Sigmoid colon (tissue), 7 donors: Measurements from ENCODE around the gene TLR7. TPM values are rescaled to one million over a fixed set of nuclear protein-coding genes. Genes with fewer than 3 reads are reported as not detected.
A peak's percentile ranks its signal among the peaks of the same experiment; 100 is the strongest.

Experiments
- DNase-seq: peaks from one replicate; pipeline ENCODE4 v3.0.0-alpha.2; 2019
- H3K27ac ChIP-seq, 4 donors: fragments of 200-600 bp; sonication (generic); one replicate each; pipeline ENCODE4 v1.5.1; 2016 to 2019; ENCODE audit warnings: mild to moderate bottlenecking in 1 of 4
- H3K27me3 ChIP-seq, 3 donors: fragments of 200-600 bp; sonication (generic); one replicate each; pipeline ENCODE4 v1.5.1; 2019; ENCODE audit warnings: mild to moderate bottlenecking in 1 of 3
- H3K36me3 ChIP-seq, 4 donors: fragments of 200-600 bp; sonication (generic); one replicate each; pipeline ENCODE4 v1.5.1; 2016 to 2019
- H3K4me1 ChIP-seq, 4 donors: fragments of 200-600 bp; sonication (generic); one replicate each; pipeline ENCODE4 v1.5.1; 2017 to 2019
- H3K4me3 ChIP-seq, 4 donors: fragments of 200-600 bp; sonication (generic); one replicate each; pipeline ENCODE4 v1.5.1; 2017 to 2019; ENCODE audit warnings: mild to moderate bottlenecking in 2 of 4, moderate library complexity in 1 of 4
- H3K9me3 ChIP-seq, 4 donors: fragments of 200-600 bp in 3 of 4; sonication (generic) in 3 of 4; one replicate each; pipeline versions ENCODE4 v1.5.1 to v1.6.1; 2013 to 2019
- EP300 ChIP-seq, 4 donors: sonication (generic); formaldehyde crosslinking; IDR thresholded peaks; one replicate each; pipeline ENCODE4 v1.6.1; 2017; ENCODE audit warnings: antibody characterized with exemption in 4 of 4
- POLR2A ChIP-seq, 2 donors: fragments of 450-650 bp; IDR thresholded peaks; one replicate each; pipeline ENCODE4 v1.6.1; 2016; ENCODE audit warnings: antibody characterized with exemption in 2 of 2, mild to moderate bottlenecking in 2 of 2, moderate library complexity in 2 of 2
- POLR2AphosphoS5 ChIP-seq, 4 donors: sonication (generic); formaldehyde crosslinking; IDR thresholded peaks; one replicate each; pipeline ENCODE4 v1.6.1; 2017; ENCODE audit warnings: antibody characterized with exemption in 4 of 4
- WGBS, 2 donors: extraction: QIAGEN DNeasy Blood & Tissue Kit; methylation state at CpG; one replicate each; pipeline ENCODE4 v1.1.7; 2013; 5-methylcytosine and 5-hydroxymethylcytosine counted together
- intact Hi-C: fragments of 100-400 bp; cut with DNase I; formaldehyde crosslinking; loops from one replicate; pipeline ENCODE4 v1.15.1; 2023
- polyA plus RNA-seq, 3 donors: library from polyadenylated mRNA; stranded (reverse); fragments of 200-250 nt; gene quantifications; one replicate each; pipeline ENCODE4 v1.2.3, GENCODE V29; 2013
- total RNA-seq, 4 donors: library from RNA; depleted of rRNA; stranded (reverse); fragments of >200 nt; gene quantifications; one replicate each; pipeline ENCODE4 v1.1.0, GENCODE V29; 2016
- TF ChIP-seq, protein P1 (sequence below), 4 experiments: fragments of 450-650 bp in 3 of 4; fragments of 200-600 bp in 1 of 4; IDR thresholded peaks; one replicate each; pipeline ENCODE4 v1.5.1; 2016 to 2019; ENCODE audit warnings: antibody characterized with exemption in 4 of 4, mild to moderate bottlenecking in 3 of 4, moderate library complexity in 2 of 4
- donor health status: healthy with polysubstance abuse.
- donor health status: Bipolar disorder and iron deficiency.
- donor health status: healthy.

TLR7 gene
- total and polyA plus RNA-seq, 7 donors = under 0.01 to 2.3 (median 0.54) TPM

DNA sequence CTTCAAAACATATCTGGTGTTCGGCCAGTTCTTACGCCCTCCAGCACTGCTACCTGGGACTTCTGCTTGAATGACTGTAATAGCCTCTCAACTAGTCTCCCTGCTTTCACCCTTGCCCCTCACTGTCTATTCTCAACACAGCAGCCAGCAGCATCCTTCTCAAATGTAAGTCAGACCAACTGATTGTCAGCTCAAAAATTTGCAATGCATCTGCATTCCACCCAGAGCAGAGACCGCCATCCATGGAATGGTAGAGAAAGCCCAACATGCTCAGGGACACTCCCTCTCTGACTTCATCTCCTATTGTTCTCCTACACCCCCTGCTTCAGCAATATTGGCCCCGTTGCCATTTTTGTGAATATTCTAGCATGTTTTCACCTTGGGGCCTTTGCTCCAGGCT lies 5.9 kb downstream of the TLR7 start:
- Histone ChIP-seq H3K4me1 (peaks cover 0 to 23% (median 5%) of the 10 kb centered on the region in 4 donors), H3K27ac (no peak overlapping the region), H3K27me3 (no peaks in the 10 kb centered on the region), H3K4me3 (no peak overlapping the region), H3K9me3 (no peaks in the 10 kb centered on the region), H3K36me3 (no peaks in the 10 kb centered on the region)
- intact Hi-C loops = no loop called here
- DNase-seq = no peak
- TF ChIP-seq POLR2AphosphoS5 (IDR thresholded peaks at IDR 0.05) (no peak), POLR2A (IDR thresholded peaks at IDR 0.05) (no peak), EP300 (IDR thresholded peaks at IDR 0.05) (no peak)
- TF ChIP-seq, protein P1, sequence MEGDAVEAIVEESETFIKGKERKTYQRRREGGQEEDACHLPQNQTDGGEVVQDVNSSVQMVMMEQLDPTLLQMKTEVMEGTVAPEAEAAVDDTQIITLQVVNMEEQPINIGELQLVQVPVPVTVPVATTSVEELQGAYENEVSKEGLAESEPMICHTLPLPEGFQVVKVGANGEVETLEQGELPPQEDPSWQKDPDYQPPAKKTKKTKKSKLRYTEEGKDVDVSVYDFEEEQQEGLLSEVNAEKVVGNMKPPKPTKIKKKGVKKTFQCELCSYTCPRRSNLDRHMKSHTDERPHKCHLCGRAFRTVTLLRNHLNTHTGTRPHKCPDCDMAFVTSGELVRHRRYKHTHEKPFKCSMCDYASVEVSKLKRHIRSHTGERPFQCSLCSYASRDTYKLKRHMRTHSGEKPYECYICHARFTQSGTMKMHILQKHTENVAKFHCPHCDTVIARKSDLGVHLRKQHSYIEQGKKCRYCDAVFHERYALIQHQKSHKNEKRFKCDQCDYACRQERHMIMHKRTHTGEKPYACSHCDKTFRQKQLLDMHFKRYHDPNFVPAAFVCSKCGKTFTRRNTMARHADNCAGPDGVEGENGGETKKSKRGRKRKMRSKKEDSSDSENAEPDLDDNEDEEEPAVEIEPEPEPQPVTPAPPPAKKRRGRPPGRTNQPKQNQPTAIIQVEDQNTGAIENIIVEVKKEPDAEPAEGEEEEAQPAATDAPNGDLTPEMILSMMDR (IDR thresholded peaks at IDR 0.05) = no peak
- WGBS, 2 donors = 95 to 96% methylated on average over 4 of the region's 4 CpGs

DNA sequence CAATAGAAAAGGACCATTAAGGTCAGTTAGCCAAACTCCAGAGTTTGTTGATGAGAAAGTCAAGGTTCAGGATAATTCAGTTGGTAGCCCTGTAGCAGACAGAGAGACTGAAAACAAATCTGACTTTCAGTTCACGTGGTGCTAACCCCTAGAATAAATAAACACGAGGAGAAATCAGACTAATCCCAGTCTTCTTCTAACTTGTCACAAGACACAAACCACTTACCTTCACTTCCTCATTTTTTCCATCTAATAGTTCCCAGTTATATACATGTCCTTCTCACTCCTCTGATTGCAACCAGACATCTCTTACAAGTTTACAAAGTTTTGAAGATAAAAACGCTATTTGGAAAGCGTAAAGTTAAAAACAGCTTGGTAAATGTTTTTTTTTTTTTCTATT lies 7.7 kb downstream of the TLR7 start:
- Histone ChIP-seq H3K4me3 (no peak overlapping the region), H3K27me3 (no peaks in the 10 kb centered on the region), H3K4me1 (peaks cover 0 to 23% (median 5%) of the 10 kb centered on the region in 4 donors), H3K36me3 (no peaks in the 10 kb centered on the region), H3K27ac (no peak overlapping the region), H3K9me3 (no peaks in the 10 kb centered on the region)
- TF ChIP-seq EP300 (IDR thresholded peaks at IDR 0.05) = no peak
- TF ChIP-seq, protein P1 (IDR thresholded peaks at IDR 0.05) = no peak
- no peak for TF ChIP-seq POLR2AphosphoS5 (IDR thresholded peaks at IDR 0.05)
- TF ChIP-seq POLR2A (IDR thresholded peaks at IDR 0.05) = no peak
- intact Hi-C loops = no loop called here
- no peak for DNase-seq
- 46 to 47% methylated on average over 4 of the region's 4 CpGs for WGBS, 2 donors

DNA sequence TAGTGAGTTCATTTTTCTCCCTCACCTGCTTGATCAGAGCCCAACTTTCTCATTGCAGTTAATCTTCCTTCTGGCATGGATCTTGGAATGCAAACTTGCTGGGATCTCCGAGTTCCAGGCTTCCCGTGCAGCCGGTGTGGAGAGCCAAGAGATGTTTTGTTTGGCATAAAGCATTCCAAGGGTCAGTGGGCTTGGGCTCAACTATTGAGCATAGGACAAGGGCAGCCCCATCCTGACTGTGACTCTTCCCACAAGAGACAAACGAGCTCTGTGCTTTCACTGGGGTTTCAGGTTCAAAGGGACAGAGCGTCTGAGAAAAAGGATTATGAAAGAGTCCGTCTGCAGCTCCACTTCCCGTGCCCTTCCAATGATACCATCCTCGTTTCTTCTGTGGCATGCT lies 10.5 kb downstream of the TLR7 start:
- H3K27me3 ChIP-seq = no peaks in the 10 kb centered on the region
- no peak overlapping the region for H3K4me3 ChIP-seq
- H3K9me3 ChIP-seq = no peaks in the 10 kb centered on the region
- TF ChIP-seq POLR2AphosphoS5 (IDR thresholded peaks at IDR 0.05) = no peak
- no peak for TF ChIP-seq POLR2A (IDR thresholded peaks at IDR 0.05)
- TF ChIP-seq, protein P1 (IDR thresholded peaks at IDR 0.05) = no peak
- no peak for TF ChIP-seq EP300 (IDR thresholded peaks at IDR 0.05)
- intact Hi-C loops = no loop called here
- no peaks in the 10 kb centered on the region for H3K36me3 ChIP-seq
- peaks cover 0 to 10% (median 0%) of the 10 kb centered on the region in 4 donors for H3K4me1 ChIP-seq
- H3K27ac ChIP-seq = peak overlapping the region in 2 of 4 donors; percentile 10 to 40
- no peak for DNase-seq
- WGBS, 2 donors = 68 to 72% methylated on average over 8 of the region's 8 CpGs

DNA sequence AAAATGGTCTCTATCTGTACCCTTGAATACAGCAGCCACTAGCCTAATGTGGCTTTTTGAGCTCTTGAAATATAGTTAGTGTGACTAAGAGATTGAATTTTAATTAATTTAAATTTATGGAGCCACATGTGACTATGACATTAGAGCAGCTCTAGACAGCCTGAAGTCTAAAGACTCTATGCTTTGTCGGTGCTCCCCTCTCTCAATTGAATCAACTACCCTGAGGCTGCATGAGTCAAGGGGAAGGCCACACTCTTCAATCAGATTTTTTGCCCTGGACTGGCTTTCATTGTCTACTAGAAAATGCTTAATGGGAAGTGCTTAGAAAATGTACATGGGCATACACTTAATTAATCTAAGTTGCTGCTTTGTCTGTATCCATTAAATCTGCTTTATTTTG lies 11.7 kb downstream of the TLR7 start:
- intact Hi-C loops = no loop called here
- Histone ChIP-seq H3K36me3 (no peaks in the 10 kb centered on the region), H3K4me1 (peaks cover 0 to 10% (median 0%) of the 10 kb centered on the region in 4 donors), H3K27me3 (no peaks in the 10 kb centered on the region), H3K9me3 (no peaks in the 10 kb centered on the region), H3K27ac (no peak overlapping the region), H3K4me3 (no peak overlapping the region)
- no peak for DNase-seq
- TF ChIP-seq, protein P1 (IDR thresholded peaks at IDR 0.05) = no peak
- TF ChIP-seq POLR2A (IDR thresholded peaks at IDR 0.05) = no peak
- TF ChIP-seq POLR2AphosphoS5 (IDR thresholded peaks at IDR 0.05) = no peak
- no peak for TF ChIP-seq EP300 (IDR thresholded peaks at IDR 0.05)
- WGBS, 2 donors = 86 to 100% methylated on average over 1 of the region's 1 CpG

DNA sequence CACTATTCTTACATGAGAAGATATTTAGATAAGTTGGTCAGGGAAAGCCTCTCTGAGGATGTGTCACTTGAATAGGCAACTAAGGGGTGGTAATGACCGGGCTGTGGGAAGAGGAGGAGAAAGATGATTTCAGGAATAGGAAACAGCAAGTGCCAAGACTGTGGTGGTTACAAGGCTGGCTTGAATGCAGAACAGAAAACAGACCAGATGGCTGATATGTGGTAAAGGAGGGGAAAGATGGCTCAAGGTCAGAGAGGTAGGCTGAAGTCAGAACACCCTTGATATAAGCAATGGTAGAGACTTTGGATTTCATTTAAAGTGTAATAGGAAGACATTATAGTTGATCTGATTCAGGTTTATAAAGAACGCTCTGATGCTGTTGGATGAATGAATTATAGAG lies 15.0 kb downstream of the TLR7 start:
- no peak for TF ChIP-seq POLR2A (IDR thresholded peaks at IDR 0.05)
- TF ChIP-seq, protein P1 (IDR thresholded peaks at IDR 0.05) = no peak
- no peak for TF ChIP-seq EP300 (IDR thresholded peaks at IDR 0.05)
- TF ChIP-seq POLR2AphosphoS5 (IDR thresholded peaks at IDR 0.05) = no peak
- 77 to 89% methylated on average over 2 of the region's 2 CpGs for WGBS, 2 donors
- H3K36me3 ChIP-seq = no peaks in the 10 kb centered on the region
- no peaks in the 10 kb centered on the region for H3K27me3 ChIP-seq
- H3K4me3 ChIP-seq = no peak overlapping the region
- DNase-seq = no peak
- intact Hi-C loops = no loop called here
- H3K9me3 ChIP-seq = no peaks in the 10 kb centered on the region
- H3K4me1 ChIP-seq = peaks cover 0 to 3% (median 0%) of the 10 kb centered on the region in 4 donors
- no peak overlapping the region for H3K27ac ChIP-seq
